ENCODE results near the gene E4F1.
A peak's percentile ranks its signal among the peaks of the same experiment; 100 is the strongest.
"Not testable (repeated sequence)": the region's sequence is repeated elsewhere in the genome, so short reads cannot be mapped to it uniquely, and the experiment has no call there.

Gene E4F1

GRCh38 chr16:2238838-2239675 lies 15.7 kb downstream of the E4F1 start:
- FAIRE-seq = no peak
- no peak for DNase-seq (ENCODE audit: insufficient read length, low spot score)

GRCh38 chr16:2240331-2240730 lies 16.9 kb downstream of the E4F1 start:
- not testable (repeated sequence) for FAIRE-seq; DNase-seq (ENCODE audit: insufficient read length, low spot score)

GRCh38 chr16:2242598-2242997 lies 19.2 kb downstream of the E4F1 start:
- FAIRE-seq (no peak), DNase-seq (ENCODE audit: insufficient read length, low spot score) (no peak)

GRCh38 chr16:2243031-2243528 lies 19.7 kb downstream of the E4F1 start:
- FAIRE-seq = no peak
- DNase-seq (ENCODE audit: insufficient read length, low spot score) = no peak

- FAIRE-seq (no peak), DNase-seq (ENCODE audit: insufficient read length, low spot score) (no peak)
Measured at GRCh38 chr16:2243781-2244180, 20.4 kb downstream of the E4F1 start.

- FAIRE-seq (peak; percentile 13), DNase-seq (ENCODE audit: insufficient read length, low spot score) (no peak)
Measured at GRCh38 chr16:2244301-2244700, 20.9 kb downstream of the E4F1 start.

GRCh38 chr16:2244926-2245795 lies 21.8 kb downstream of the E4F1 start:
- no peak for FAIRE-seq
- no peak for DNase-seq (ENCODE audit: insufficient read length, low spot score)

- no peak for FAIRE-seq
Measured at GRCh38 chr16:2246301-2246885, 23.0 kb downstream of the E4F1 start.

GRCh38 chr16:2250652-2251295 lies 27.4 kb downstream of the E4F1 start:
- DNase-seq (ENCODE audit: insufficient read length, low spot score) = no peak
- FAIRE-seq = no peak

More at GRCh38 chr16:2246301-2246885, 23.0 kb downstream of the E4F1 start:
- no peak for DNase-seq (ENCODE audit: insufficient read length, low spot score)

GRCh38 chr16:2251296-2252111 lies 28.1 kb downstream of the E4F1 start, which contains the start of gene ECI1:
Gene ECI1 (minus strand): TSS chr16:2251587. CDS start chr16:2251566, 21 bp downstream.
- FAIRE-seq = peak; percentile 93
- DNase-seq (ENCODE audit: insufficient read length, low spot score) = peak; percentile 98

GRCh38 chr16:2252806-2253148 lies 29.4 kb downstream of the E4F1 start:
- peak; percentile 67 for FAIRE-seq
- DNase-seq (ENCODE audit: insufficient read length, low spot score) = no peak

GRCh38 chr16:2253293-2253692 lies 29.9 kb downstream of the E4F1 start:
- FAIRE-seq (no peak), DNase-seq (ENCODE audit: insufficient read length, low spot score) (no peak)

GRCh38 chr16:2256531-2257140 lies 33.2 kb downstream of the E4F1 start:
- FAIRE-seq (no peak), DNase-seq (ENCODE audit: insufficient read length, low spot score) (no peak)

- FAIRE-seq (no peak), DNase-seq (ENCODE audit: insufficient read length, low spot score) (no peak)
Measured at GRCh38 chr16:2257726-2258125, 34.3 kb downstream of the E4F1 start.

- not testable (repeated sequence) for DNase-seq (ENCODE audit: insufficient read length, low spot score)
Measured at GRCh38 chr16:2258530-2258929, 35.1 kb downstream of the E4F1 start.

GRCh38 chr16:2260250-2260649 lies 36.9 kb downstream of the E4F1 start:
- FAIRE-seq (no peak), DNase-seq (ENCODE audit: insufficient read length, low spot score) (no peak)

More at GRCh38 chr16:2258530-2258929, 35.1 kb downstream of the E4F1 start:
- FAIRE-seq = not testable (repeated sequence)

GRCh38 chr16:2263026-2263425 lies 39.6 kb downstream of the E4F1 start:
- FAIRE-seq; DNase-seq (ENCODE audit: insufficient read length, low spot score): not testable (repeated sequence)

GRCh38 chr16:2266887-2267286 lies 43.5 kb downstream of the E4F1 start:
- FAIRE-seq = not testable (repeated sequence)

GRCh38 chr16:2267505-2267912 lies 44.1 kb downstream of the E4F1 start:
- FAIRE-seq; DNase-seq (ENCODE audit: insufficient read length, low spot score): not testable (repeated sequence)

More at GRCh38 chr16:2266887-2267286, 43.5 kb downstream of the E4F1 start:
- DNase-seq (ENCODE audit: insufficient read length, low spot score) = not testable (repeated sequence)
